Measurements from ENCODE around the gene SLC25A48. TPM values are rescaled to one million over a fixed set of nuclear protein-coding genes. Genes with fewer than 3 reads are reported as not detected.

SLC25A48 gene
- total RNA-seq, 1 experiment from 2014 or later: not detected

DNA sequence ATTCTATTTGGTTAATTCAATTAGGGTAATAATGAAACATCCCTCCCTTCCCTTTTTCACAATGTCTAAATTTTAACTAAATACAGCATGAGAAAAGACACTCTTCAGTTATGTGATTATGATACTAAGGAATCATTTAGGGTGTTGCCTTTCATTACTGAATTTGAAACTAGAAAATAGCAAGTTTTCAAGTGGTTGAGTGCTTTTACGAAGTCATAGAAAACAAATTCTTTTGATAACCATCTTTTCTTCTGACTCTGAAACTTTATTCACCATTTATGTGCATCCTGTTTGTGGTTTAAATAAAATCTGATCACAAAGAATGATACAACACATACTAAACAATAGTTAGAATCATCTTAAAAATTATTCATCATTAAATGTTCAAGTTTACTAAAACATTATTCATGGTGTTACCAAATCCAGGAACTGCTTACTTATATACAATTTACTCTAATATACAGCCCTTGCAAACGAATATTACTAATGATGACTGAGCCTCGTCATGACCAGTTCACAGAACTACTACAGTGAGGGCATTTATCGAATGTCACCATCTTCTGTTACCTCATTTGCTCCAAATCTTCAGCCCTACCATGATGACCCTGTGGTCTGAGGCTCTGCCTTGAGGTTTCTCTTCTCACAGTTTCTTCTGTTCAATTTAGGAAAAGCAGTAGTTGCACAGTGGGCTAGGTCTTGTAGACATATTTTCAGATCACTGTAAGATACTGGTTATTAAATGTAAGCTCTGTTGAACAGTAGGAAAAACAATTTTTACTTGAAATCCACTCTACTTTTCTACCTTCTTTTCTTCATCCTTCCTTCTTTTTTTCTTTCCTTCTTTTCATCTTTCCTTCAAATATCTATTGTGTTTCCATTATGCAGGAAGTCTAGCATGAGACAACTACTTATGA is 79.5 kb downstream of the SLC25A48 start:
- H3K4me1 ChIP-seq (ENCODE audit: insufficient read depth, low read length, poor library complexity, severe bottlenecking): no peaks in the 10 kb centered on the region
- no TSS peak for BruUV-seq (replicated peaks)
- ChIA-PET CTCF (no interaction called here), POLR2A (ENCODE audit: low non-redundant PET) (no interaction called here)
- H3K36me3 ChIP-seq (ENCODE audit: insufficient read depth, low read length, poor library complexity, severe bottlenecking): no peaks in the 10 kb centered on the region
- intact Hi-C loops (cut with micrococcal nuclease; ENCODE audit: unreplicated experiment): no loop called here
- H3K27me3 ChIP-seq (replicated peaks; ENCODE audit: insufficient read depth, low read depth, low read length, poor library complexity): peaks cover 99% of the 10 kb centered on the region
- TF ChIP-seq, protein P1, sequence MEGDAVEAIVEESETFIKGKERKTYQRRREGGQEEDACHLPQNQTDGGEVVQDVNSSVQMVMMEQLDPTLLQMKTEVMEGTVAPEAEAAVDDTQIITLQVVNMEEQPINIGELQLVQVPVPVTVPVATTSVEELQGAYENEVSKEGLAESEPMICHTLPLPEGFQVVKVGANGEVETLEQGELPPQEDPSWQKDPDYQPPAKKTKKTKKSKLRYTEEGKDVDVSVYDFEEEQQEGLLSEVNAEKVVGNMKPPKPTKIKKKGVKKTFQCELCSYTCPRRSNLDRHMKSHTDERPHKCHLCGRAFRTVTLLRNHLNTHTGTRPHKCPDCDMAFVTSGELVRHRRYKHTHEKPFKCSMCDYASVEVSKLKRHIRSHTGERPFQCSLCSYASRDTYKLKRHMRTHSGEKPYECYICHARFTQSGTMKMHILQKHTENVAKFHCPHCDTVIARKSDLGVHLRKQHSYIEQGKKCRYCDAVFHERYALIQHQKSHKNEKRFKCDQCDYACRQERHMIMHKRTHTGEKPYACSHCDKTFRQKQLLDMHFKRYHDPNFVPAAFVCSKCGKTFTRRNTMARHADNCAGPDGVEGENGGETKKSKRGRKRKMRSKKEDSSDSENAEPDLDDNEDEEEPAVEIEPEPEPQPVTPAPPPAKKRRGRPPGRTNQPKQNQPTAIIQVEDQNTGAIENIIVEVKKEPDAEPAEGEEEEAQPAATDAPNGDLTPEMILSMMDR (conservative IDR thresholded peaks at IDR 0.05; ENCODE audit: low read depth, low read length): no peak
- no peak for TF ChIP-seq EZH2 (IDR thresholded peaks at IDR 0.05; ENCODE audit: borderline replicate concordance, low read depth, low read length, poor library complexity, severe bottlenecking)
- H3K9me3 ChIP-seq (ENCODE audit: low read depth, low read length, poor library complexity, severe bottlenecking): no peaks in the 10 kb centered on the region
- no peak overlapping the region for H3K27ac ChIP-seq (ENCODE audit: low read depth, low read length, poor library complexity, severe bottlenecking)
- H3K4me3 ChIP-seq (ENCODE audit: low read depth, low read length, poor library complexity, severe bottlenecking): no peak overlapping the region
- DNase-seq (ENCODE audit: low spot score): no peak

DNA sequence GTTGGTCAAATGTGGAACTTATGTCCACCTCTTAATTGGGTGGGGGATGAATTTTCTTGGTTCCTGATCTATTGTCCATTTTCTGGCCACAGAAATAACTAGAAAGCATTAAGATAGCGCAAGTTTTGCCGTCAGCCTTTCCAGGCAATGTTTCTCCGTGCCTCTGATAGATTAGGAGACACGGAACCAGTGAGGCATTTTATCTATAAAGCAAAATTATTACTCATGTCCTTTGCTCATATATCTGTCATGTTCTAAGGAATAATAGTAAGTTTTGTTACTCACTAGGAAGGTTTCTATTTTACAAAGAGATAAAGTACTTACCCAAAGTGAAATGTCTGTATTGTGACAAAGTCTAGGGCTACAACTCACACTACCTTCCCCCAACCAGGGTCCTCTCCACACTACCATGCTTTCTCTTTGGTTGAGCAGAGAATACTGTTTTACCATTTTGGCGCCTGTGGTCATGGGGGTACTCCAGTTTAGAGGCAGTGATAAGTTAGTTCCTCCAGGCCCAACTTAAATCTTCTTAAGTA is 81.1 kb downstream of the SLC25A48 start:
- BruUV-seq (replicated peaks): no TSS peak
- H3K9me3 ChIP-seq (ENCODE audit: low read depth, low read length, poor library complexity, severe bottlenecking): no peaks in the 10 kb centered on the region
- no peaks in the 10 kb centered on the region for H3K4me1 ChIP-seq (ENCODE audit: insufficient read depth, low read length, poor library complexity, severe bottlenecking)
- intact Hi-C loops (cut with micrococcal nuclease; ENCODE audit: unreplicated experiment): no loop called here
- no peak for TF ChIP-seq EZH2 (IDR thresholded peaks at IDR 0.05; ENCODE audit: borderline replicate concordance, low read depth, low read length, poor library complexity, severe bottlenecking)
- TF ChIP-seq, protein P1 (conservative IDR thresholded peaks at IDR 0.05; ENCODE audit: low read depth, low read length): no peak
- H3K27me3 ChIP-seq (replicated peaks; ENCODE audit: insufficient read depth, low read depth, low read length, poor library complexity): peaks cover 98% of the 10 kb centered on the region
- H3K27ac ChIP-seq (ENCODE audit: low read depth, low read length, poor library complexity, severe bottlenecking): no peak overlapping the region
- ChIA-PET POLR2A (ENCODE audit: low non-redundant PET) (no interaction called here), CTCF (no interaction called here)
- no peak for DNase-seq (ENCODE audit: low spot score)
- H3K4me3 ChIP-seq (ENCODE audit: low read depth, low read length, poor library complexity, severe bottlenecking): no peak overlapping the region
- no peaks in the 10 kb centered on the region for H3K36me3 ChIP-seq (ENCODE audit: insufficient read depth, low read length, poor library complexity, severe bottlenecking)

DNA sequence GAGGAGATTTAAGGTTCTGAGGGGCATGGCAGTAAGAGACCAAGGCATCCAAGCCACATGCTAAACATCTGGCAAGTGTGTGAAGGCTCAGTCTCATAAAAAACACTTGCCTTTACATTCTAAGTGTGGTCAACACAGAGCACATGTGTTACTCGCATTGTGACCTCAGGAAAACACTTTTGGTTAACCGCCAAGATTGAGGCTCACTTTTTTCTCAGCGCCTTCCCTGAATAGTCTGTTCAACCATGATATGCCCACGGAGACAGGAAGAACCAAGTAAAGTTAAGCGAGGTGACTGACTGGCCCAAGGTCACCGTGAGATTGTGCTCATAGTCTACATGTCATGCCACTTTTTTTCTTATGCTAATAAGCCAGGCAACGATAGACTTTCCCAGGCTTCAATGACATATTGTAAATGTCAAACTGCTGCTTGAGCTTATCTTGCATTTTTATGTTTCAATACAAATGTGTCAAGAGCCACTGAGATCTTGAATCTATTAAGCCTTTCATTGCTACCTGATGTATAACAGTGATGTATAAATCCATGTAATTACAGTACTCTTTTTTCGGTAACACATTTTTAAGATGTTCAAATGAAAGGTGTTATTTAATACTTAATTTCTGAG is 82.3 kb downstream of the SLC25A48 start:
- Histone ChIP-seq H3K4me3 (ENCODE audit: low read depth, low read length, poor library complexity, severe bottlenecking) (no peak overlapping the region), H3K9me3 (ENCODE audit: low read depth, low read length, poor library complexity, severe bottlenecking) (no peaks in the 10 kb centered on the region), H3K36me3 (ENCODE audit: insufficient read depth, low read length, poor library complexity, severe bottlenecking) (no peaks in the 10 kb centered on the region), H3K27me3 (replicated peaks; ENCODE audit: insufficient read depth, low read depth, low read length, poor library complexity) (peaks cover 98% of the 10 kb centered on the region), H3K4me1 (ENCODE audit: insufficient read depth, low read length, poor library complexity, severe bottlenecking) (no peaks in the 10 kb centered on the region), H3K27ac (ENCODE audit: low read depth, low read length, poor library complexity, severe bottlenecking) (no peak overlapping the region)
- no TSS peak for BruUV-seq (replicated peaks)
- DNase-seq (ENCODE audit: low spot score): no peak
- TF ChIP-seq, protein P1 (conservative IDR thresholded peaks at IDR 0.05; ENCODE audit: low read depth, low read length): no peak
- no peak for TF ChIP-seq EZH2 (IDR thresholded peaks at IDR 0.05; ENCODE audit: borderline replicate concordance, low read depth, low read length, poor library complexity, severe bottlenecking)
- intact Hi-C loops (cut with micrococcal nuclease; ENCODE audit: unreplicated experiment): no loop called here
- ChIA-PET CTCF (no interaction called here), POLR2A (ENCODE audit: low non-redundant PET) (no interaction called here)

All from A673 (cell line).